GM18498 (cell line): ENCODE measurements around the gene CEP112.
"Not testable (repeated sequence)": the region's sequence is repeated elsewhere in the genome, so short reads cannot be mapped to it uniquely, and the experiment has no call there.

Source experiments
- ATAC-seq: cut with Tn5 transposase; IDR thresholded peaks from one replicate; pipeline ENCODE4 v1.9.1; 2021; ENCODE audit warnings: mild to moderate bottlenecking, moderate library complexity; ENCODE audit not compliant: unreplicated experiment

CEP112 gene

GRCh38 chr17:65699459-65699858 lies 492.5 kb downstream of the CEP112 start:
- ATAC-seq, result no peak

GRCh38 chr17:65698381-65699061 lies 493.4 kb downstream of the CEP112 start:
- ATAC-seq, result no peak

GRCh38 chr17:65697661-65698060 lies 494.3 kb downstream of the CEP112 start:
- no peak for ATAC-seq

GRCh38 chr17:65696739-65697394 lies 495.1 kb downstream of the CEP112 start:
- ATAC-seq, result no peak

- ATAC-seq, result no peak
Observed at GRCh38 chr17:65694601-65695000, 497.3 kb downstream of the CEP112 start.

- ATAC-seq, result no peak
Observed at GRCh38 chr17:65690626-65691310, 501.2 kb downstream of the CEP112 start.

- no peak for ATAC-seq
Observed at GRCh38 chr17:65688307-65688706, 503.6 kb downstream of the CEP112 start.

GRCh38 chr17:65685110-65685509 lies 506.8 kb downstream of the CEP112 start:
- ATAC-seq, result no peak

GRCh38 chr17:65684631-65685030 lies 507.3 kb downstream of the CEP112 start:
- ATAC-seq, result no peak

GRCh38 chr17:65683428-65683827 lies 508.5 kb downstream of the CEP112 start:
- no peak for ATAC-seq

- not testable (repeated sequence) for ATAC-seq
Observed at GRCh38 chr17:65681763-65682162, 510.2 kb downstream of the CEP112 start.

GRCh38 chr17:65679165-65679845 lies 512.6 kb downstream of the CEP112 start:
- ATAC-seq, result no peak

- no peak for ATAC-seq
Observed at GRCh38 chr17:65678546-65678945, 513.4 kb downstream of the CEP112 start.

- ATAC-seq, result no peak
Observed at GRCh38 chr17:65677932-65678331, 514.0 kb downstream of the CEP112 start.

GRCh38 chr17:65674246-65675045 lies 517.5 kb downstream of the CEP112 start:
- no peak for ATAC-seq

- ATAC-seq, result no peak
Observed at GRCh38 chr17:65670667-65671371, 521.1 kb downstream of the CEP112 start.

GRCh38 chr17:65668211-65668610 lies 523.7 kb downstream of the CEP112 start:
- ATAC-seq, result no peak

GRCh38 chr17:65667656-65668055 lies 524.3 kb downstream of the CEP112 start:
- ATAC-seq, result no peak

GRCh38 chr17:65666876-65667321 lies 525.0 kb downstream of the CEP112 start:
- no peak for ATAC-seq

GRCh38 chr17:65665966-65666365 lies 526.0 kb downstream of the CEP112 start:
- no peak for ATAC-seq
